NB4 (cell line): Measurements from ENCODE around the gene DLG2.

Experiments
- CTCF ChIP-seq: IDR thresholded peaks from one replicate; pipeline ENCODE4 v1.5.1; 2012; ENCODE audit warnings: low read depth, low read length
- POLR2A ChIP-seq: IDR thresholded peaks from 2 replicates; pipeline ENCODE4 v1.6.1; 2011; ENCODE audit warnings: mild to moderate bottlenecking; ENCODE audit not compliant: insufficient read length; ENCODE audit errors: extremely low read depth

- TF ChIP-seq CTCF (no peak), POLR2A (no peak)
These were observed 1932.1 kb downstream of the DLG2 start for GRCh38 chr11:83695046-83695445.
